Testis (tissue), 2 donors: ENCODE data around the gene TACC2.

Experiments
- CTCF ChIP-seq, 3 experiments: fragments of 450-650 bp in 2 of 3; fragments of 200-600 bp in 1 of 3; sonication (generic) in 1 of 3; IDR thresholded peaks; one replicate each; pipeline ENCODE4 v1.5.1; 2016 to 2019; ENCODE audit warnings: antibody characterized with exemption in 3 of 3, mild to moderate bottlenecking in 2 of 3, moderate library complexity in 1 of 3
- POLR2A ChIP-seq: fragments of 450-650 bp; IDR thresholded peaks from one replicate; pipeline ENCODE4 v1.6.1; 2017; ENCODE audit warnings: antibody characterized with exemption, mild to moderate bottlenecking, moderate library complexity

GRCh38 chr10:121978511-121978910 is 10.5 kb upstream of the TACC2 start:
- TF ChIP-seq CTCF (IDR thresholded peaks at IDR 0.05), result no peak
- no peak for TF ChIP-seq POLR2A
